ENCODE results near the gene C3orf20. TPM values are rescaled to one million over a fixed set of nuclear protein-coding genes. Genes with fewer than 3 reads are reported as not detected.

C3orf20 gene
- total and polyA plus RNA-seq, 2 of the 4 experiments (the other 2 are of a cell fraction), result not detected

- ATAC-seq (ENCODE audit: low read depth) (no peak), DNase-seq (no peak)
- no peak overlapping the region for H2BK15ac ChIP-seq (ENCODE audit: low read depth, low read length)
- no peak overlapping the region for H2BK5ac ChIP-seq (ENCODE audit: low read depth, low read length, poor library complexity, severe bottlenecking)
- no peak overlapping the region for H4K5ac ChIP-seq (ENCODE audit: low read depth, low read length)
- no peaks in the 10 kb centered on the region for H3K9me3 ChIP-seq (ENCODE audit: control insufficient read depth, insufficient read depth, low read length)
- no peak for TF ChIP-seq USF2 (IDR thresholded peaks at IDR 0.05; ENCODE audit: low read depth, low read length)
- no peak overlapping the region for H2BK20ac ChIP-seq (ENCODE audit: low read depth, low read length)
- POLR2A ChIA-PET (ENCODE audit: unreplicated experiment), result no interaction called here
- H2BK120ac ChIP-seq (ENCODE audit: low read depth, low read length), result no peak overlapping the region
- H2AFZ ChIP-seq (replicated peaks; ENCODE audit: low read length, poor library complexity), result no peak overlapping the region
- no peak overlapping the region for H2AK9ac ChIP-seq (replicated peaks; ENCODE audit: low read depth, low read length, poor library complexity)
- dilution Hi-C loops (cut with HindIII; ENCODE audit: low sequenced_read_pairs, unreplicated experiment), result no loop called here
- no peak overlapping the region for H3K9ac ChIP-seq (ENCODE audit: low read depth, low read length)
- intact Hi-C loops (cut with micrococcal nuclease), result no loop called here
- no CpG with 5 or more reads among the region's 2 CpGs for WGBS, 2 experiments (ENCODE audit: extremely low coverage in 2 of 2, insufficient read length in 1 of 2)
- H3K27me3 ChIP-seq (ENCODE audit: control insufficient read depth, insufficient read depth, low read length), result peaks cover 15% of the 10 kb centered on the region
- H3K14ac ChIP-seq (replicated peaks; ENCODE audit: low read depth, low read length), result no peak overlapping the region
- H3K9me1 ChIP-seq (ENCODE audit: insufficient read depth, low read length), result no peaks in the 10 kb centered on the region; the same call in 1 of the 2 replicates
- H3K4me3 ChIP-seq (ENCODE audit: insufficient read depth, low read depth, low read length), result no peak overlapping the region
- H3K23ac ChIP-seq (ENCODE audit: low read depth, low read length), result no peak overlapping the region
- no peak overlapping the region for H3K4ac ChIP-seq (ENCODE audit: low read depth, low read length)
- H4K20me1 ChIP-seq (ENCODE audit: insufficient read depth, low read length), result no peaks in the 10 kb centered on the region
- no TSS peak for BruUV-seq (replicated peaks)
- in situ Hi-C loops (cut with MboI; ENCODE audit: low sequenced_read_pairs), result no loop called here
- H4K91ac ChIP-seq (ENCODE audit: insufficient read depth, low read depth, low read length), result no peak overlapping the region
- no peak overlapping the region for H2AK5ac ChIP-seq (ENCODE audit: low read depth, low read length)
- CTCF ChIA-PET, result no interaction called here
- H3K56ac ChIP-seq (ENCODE audit: extremely low read depth, insufficient read depth, low read length), result no peak overlapping the region
- no peak overlapping the region for H3K4me2 ChIP-seq (ENCODE audit: low read depth, low read length)
- no peak overlapping the region for H3K27ac ChIP-seq (ENCODE audit: insufficient read depth, low read length)
- no peaks in the 10 kb centered on the region for H3K4me1 ChIP-seq (ENCODE audit: control insufficient read depth, insufficient read depth, low read length)
- H4K8ac ChIP-seq (ENCODE audit: low read depth in 2 of 2, low read length in 2 of 2), result no peak overlapping the region
- no peaks in the 10 kb centered on the region for H3K79me1 ChIP-seq (ENCODE audit: low read depth in 1 of 2, low read length in 2 of 2)
- no peak overlapping the region for H3K18ac ChIP-seq (ENCODE audit: low read depth, low read length)
- H3K36me3 ChIP-seq (ENCODE audit: control insufficient read depth, insufficient read depth, low read length), result no peaks in the 10 kb centered on the region
Measured at GRCh38 chr3:14640734-14641133, 34.2 kb upstream of the C3orf20 start.
